Lower leg skin (tissue), 3 donors: ENCODE measurements around the gene TRABD2A.

Experiments used
- POLR2A ChIP-seq, 2 donors: fragments of 450-650 bp; IDR thresholded peaks; one replicate each; pipeline ENCODE4 v1.6.1; 2016 to 2017; ENCODE audit warnings: antibody characterized with exemption in 2 of 2, mild to moderate bottlenecking in 1 of 2, moderate library complexity in 1 of 2
- TF ChIP-seq, protein P1 (sequence below), 3 donors: fragments of 450-650 bp; IDR thresholded peaks; one replicate each; pipeline ENCODE4 v1.5.1; 2016; ENCODE audit warnings: antibody characterized with exemption in 3 of 3, mild to moderate bottlenecking in 3 of 3, moderate library complexity in 2 of 3

- TF ChIP-seq, protein P1, sequence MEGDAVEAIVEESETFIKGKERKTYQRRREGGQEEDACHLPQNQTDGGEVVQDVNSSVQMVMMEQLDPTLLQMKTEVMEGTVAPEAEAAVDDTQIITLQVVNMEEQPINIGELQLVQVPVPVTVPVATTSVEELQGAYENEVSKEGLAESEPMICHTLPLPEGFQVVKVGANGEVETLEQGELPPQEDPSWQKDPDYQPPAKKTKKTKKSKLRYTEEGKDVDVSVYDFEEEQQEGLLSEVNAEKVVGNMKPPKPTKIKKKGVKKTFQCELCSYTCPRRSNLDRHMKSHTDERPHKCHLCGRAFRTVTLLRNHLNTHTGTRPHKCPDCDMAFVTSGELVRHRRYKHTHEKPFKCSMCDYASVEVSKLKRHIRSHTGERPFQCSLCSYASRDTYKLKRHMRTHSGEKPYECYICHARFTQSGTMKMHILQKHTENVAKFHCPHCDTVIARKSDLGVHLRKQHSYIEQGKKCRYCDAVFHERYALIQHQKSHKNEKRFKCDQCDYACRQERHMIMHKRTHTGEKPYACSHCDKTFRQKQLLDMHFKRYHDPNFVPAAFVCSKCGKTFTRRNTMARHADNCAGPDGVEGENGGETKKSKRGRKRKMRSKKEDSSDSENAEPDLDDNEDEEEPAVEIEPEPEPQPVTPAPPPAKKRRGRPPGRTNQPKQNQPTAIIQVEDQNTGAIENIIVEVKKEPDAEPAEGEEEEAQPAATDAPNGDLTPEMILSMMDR (IDR thresholded peaks at IDR 0.05): no peak
- no peak for TF ChIP-seq POLR2A (IDR thresholded peaks at IDR 0.05)
Observed at GRCh38 chr2:84911135-84911678, 30.3 kb upstream of the TRABD2A start.
